IPS DF 6.9 (cell line): ENCODE measurements around the gene CXCL9.

Source experiments
- DNase-seq: peaks from one replicate; pipeline ENCODE4 v3.0.0-alpha.2; 2013; ENCODE audit warnings: low read depth, low spot score
- H3K27ac ChIP-seq: one replicate; pipeline ENCODE4 v1.5.1; 2013; ENCODE audit warnings: low read length, control low read depth
- H3K27me3 ChIP-seq: 2 replicates; pipeline ENCODE4 v1.6.1; 2013; ENCODE audit warnings: mild to moderate bottlenecking, low read length; ENCODE audit not compliant: control insufficient read depth, insufficient read depth
- H3K36me3 ChIP-seq: 2 replicates; pipeline ENCODE4 v1.6.1; 2013; ENCODE audit warnings: low read length; ENCODE audit not compliant: control insufficient read depth, insufficient read depth
- H3K4me1 ChIP-seq: 2 replicates; pipeline ENCODE4 v1.6.1; 2013; ENCODE audit warnings: low read length; ENCODE audit not compliant: control insufficient read depth, insufficient read depth
- H3K4me3 ChIP-seq: 2 replicates; pipeline ENCODE4 v1.5.1; 2013; ENCODE audit warnings: mild to moderate bottlenecking, low read length
- H3K9me3 ChIP-seq: 2 replicates; pipeline ENCODE4 v1.6.1; 2013; ENCODE audit warnings: low read length, inconsistent platforms; ENCODE audit not compliant: control insufficient read depth, insufficient read depth
- WGBS: extraction: QIAGEN DNeasy Blood & Tissue Kit; methylation state at CpG from one replicate; pipeline ENCODE4 v1.1.7; 2013; ENCODE audit warnings: mixed read lengths, missing lambda C conversion rate; ENCODE audit not compliant: insufficient read length, insufficient coverage; 5-methylcytosine and 5-hydroxymethylcytosine counted together

CXCL9 gene

GRCh38 chr4:76035799-76036380 is 28.6 kb upstream of the CXCL9 start, which contains the start of gene CXCL11:
Gene CXCL11, minus strand, starts transcription at chr4:76036070. Its CDS starts 83 bp downstream, at chr4:76035987.
- Histone ChIP-seq H3K27ac (no peak within 1 kb of the TSS), H3K27me3 (no peaks in the 10 kb centered on the region), H3K36me3 (no peaks in the 10 kb centered on the region), H3K4me1 (no peaks in the 10 kb centered on the region), H3K4me3 (no peak within 1 kb of the TSS), H3K9me3 (no peaks in the 10 kb centered on the region)
- no peak for DNase-seq
- WGBS: no CpG with 5 or more reads among the region's 2 CpGs

DNA sequence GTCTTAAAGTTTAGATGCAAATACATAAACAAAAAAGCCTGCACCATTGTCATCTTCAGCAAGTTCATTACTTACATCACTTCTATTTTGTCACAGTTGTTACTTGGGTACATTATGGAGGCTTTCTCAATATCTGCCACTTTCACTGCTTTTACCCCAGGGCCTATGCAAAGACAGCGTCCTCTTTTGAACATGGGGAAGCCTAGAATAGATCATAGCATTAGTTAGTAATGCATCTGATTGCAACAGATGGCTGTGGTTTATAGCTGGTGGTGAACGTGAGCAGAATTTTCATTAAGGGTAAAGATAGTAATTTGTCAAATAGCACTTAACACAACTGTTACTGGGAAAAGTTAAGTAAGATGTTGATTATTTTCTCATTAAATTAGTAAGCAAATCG is 27.8 kb upstream of the CXCL9 start:
- H3K36me3 ChIP-seq: no peaks in the 10 kb centered on the region
- no peaks in the 10 kb centered on the region for H3K27me3 ChIP-seq
- DNase-seq: no peak
- H3K9me3 ChIP-seq: no peaks in the 10 kb centered on the region
- no peak overlapping the region for H3K27ac ChIP-seq
- H3K4me3 ChIP-seq: no peak overlapping the region
- WGBS: no CpG with 5 or more reads among the region's 3 CpGs
- no peaks in the 10 kb centered on the region for H3K4me1 ChIP-seq

GRCh38 chr4:76029300-76029699 is 22.0 kb upstream of the CXCL9 start:
- Histone ChIP-seq H3K4me3 (no peak overlapping the region), H3K27me3 (no peaks in the 10 kb centered on the region), H3K36me3 (no peaks in the 10 kb centered on the region), H3K9me3 (no peaks in the 10 kb centered on the region), H3K4me1 (no peaks in the 10 kb centered on the region), H3K27ac (no peak overlapping the region)
- WGBS: no CpG with 5 or more reads among the region's 2 CpGs
- DNase-seq: no peak

DNA sequence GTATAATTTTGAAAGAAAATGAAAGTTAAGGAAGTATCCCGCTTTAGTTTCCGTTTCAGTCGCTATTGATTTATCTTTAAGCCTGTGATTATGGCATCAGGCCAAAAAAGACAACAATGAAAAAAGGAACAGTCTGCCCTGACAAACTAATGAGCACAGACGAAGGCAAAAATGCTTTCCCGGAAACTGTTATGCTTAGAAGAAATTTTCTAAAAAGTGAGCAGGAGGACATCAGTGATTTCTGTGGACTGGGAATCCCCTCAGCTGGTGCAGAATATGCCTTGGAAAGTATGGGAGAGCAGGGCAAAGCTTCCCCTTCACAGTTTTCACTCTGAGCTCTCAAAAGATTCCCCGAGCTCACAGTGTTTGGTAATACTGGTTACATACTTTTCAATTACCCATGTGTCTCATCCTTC is 21.0 kb upstream of the CXCL9 start:
- DNase-seq: no peak
- H3K27ac ChIP-seq: no peak overlapping the region
- no peaks in the 10 kb centered on the region for H3K4me1 ChIP-seq
- no peaks in the 10 kb centered on the region for H3K27me3 ChIP-seq
- no peak overlapping the region for H3K4me3 ChIP-seq
- no peaks in the 10 kb centered on the region for H3K9me3 ChIP-seq
- no peaks in the 10 kb centered on the region for H3K36me3 ChIP-seq
- no CpG with 5 or more reads among the region's 6 CpGs for WGBS

DNA sequence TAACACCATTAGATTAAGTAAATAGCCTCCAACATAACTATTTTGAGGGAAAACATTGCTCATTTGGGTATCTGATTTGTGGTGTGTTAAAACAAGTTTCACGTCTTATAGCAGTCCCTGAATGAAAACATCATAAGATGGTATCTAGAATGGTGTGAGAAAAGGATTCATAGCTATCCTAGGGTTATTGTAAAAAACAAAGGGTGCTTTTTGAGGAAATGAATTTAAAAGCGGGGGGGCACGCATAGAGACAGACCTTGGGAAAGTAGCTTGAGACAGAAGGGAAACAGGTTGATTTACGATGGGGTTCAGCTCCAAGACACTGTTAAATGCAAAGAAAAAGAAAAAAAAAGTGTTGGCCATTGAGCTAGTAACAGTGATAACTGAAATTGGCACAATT is 16.8 kb upstream of the CXCL9 start:
- WGBS: no CpG with 5 or more reads among the region's 4 CpGs
- Histone ChIP-seq H3K4me1 (no peaks in the 10 kb centered on the region), H3K27ac (no peak overlapping the region), H3K36me3 (no peaks in the 10 kb centered on the region), H3K27me3 (no peaks in the 10 kb centered on the region), H3K4me3 (no peak overlapping the region), H3K9me3 (no peaks in the 10 kb centered on the region)
- no peak for DNase-seq

DNA sequence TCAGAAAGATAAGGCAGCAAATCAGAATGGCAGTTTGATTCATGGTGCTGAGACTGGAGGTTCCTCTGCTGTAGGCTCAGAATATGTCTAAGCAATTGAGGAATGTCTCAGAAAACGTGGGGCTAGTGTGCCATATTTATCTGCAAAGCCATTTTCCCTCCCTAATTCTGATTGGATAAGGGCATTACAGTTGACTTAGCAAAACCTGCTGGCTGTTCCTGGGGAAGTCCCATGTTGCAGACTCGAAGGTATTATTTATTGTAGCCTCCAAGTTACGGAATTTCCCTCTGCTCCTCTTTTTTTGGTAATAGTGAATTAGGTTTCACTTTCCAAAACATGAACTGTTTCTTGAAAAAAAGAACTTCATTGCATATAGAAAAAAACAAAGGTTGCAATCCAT is 16.1 kb upstream of the CXCL9 start, which contains the start of gene CXCL10:
CXCL10 (minus strand) TSS at position 109 of the 400 bp plus-strand sequence; CDS start at position 43, 66 bp downstream.
- no CpG with 5 or more reads among the region's 3 CpGs for WGBS
- Histone ChIP-seq H3K27me3 (no peaks in the 10 kb centered on the region), H3K36me3 (no peaks in the 10 kb centered on the region), H3K4me3 (no peak within 1 kb of the TSS), H3K4me1 (no peaks in the 10 kb centered on the region), H3K9me3 (no peaks in the 10 kb centered on the region), H3K27ac (no peak within 1 kb of the TSS)
- no peak for DNase-seq

- Histone ChIP-seq H3K27ac (no peak overlapping the region), H3K9me3 (no peaks in the 10 kb centered on the region), H3K4me3 (no peak overlapping the region), H3K27me3 (no peaks in the 10 kb centered on the region), H3K4me1 (no peaks in the 10 kb centered on the region), H3K36me3 (no peaks in the 10 kb centered on the region)
- WGBS: no CpG with 5 or more reads among the region's 2 CpGs
- no peak for DNase-seq
These were observed 15.4 kb upstream of the CXCL9 start for GRCh38 chr4:76022677-76023076.

- DNase-seq: no peak
- Histone ChIP-seq H3K36me3 (no peaks in the 10 kb centered on the region), H3K9me3 (no peaks in the 10 kb centered on the region), H3K27me3 (no peaks in the 10 kb centered on the region), H3K4me1 (no peaks in the 10 kb centered on the region), H3K27ac (no peak overlapping the region), H3K4me3 (no peak overlapping the region)
- no CpG with 5 or more reads among the region's 4 CpGs for WGBS
These were observed 14.7 kb upstream of the CXCL9 start for GRCh38 chr4:76022031-76022430.

DNA sequence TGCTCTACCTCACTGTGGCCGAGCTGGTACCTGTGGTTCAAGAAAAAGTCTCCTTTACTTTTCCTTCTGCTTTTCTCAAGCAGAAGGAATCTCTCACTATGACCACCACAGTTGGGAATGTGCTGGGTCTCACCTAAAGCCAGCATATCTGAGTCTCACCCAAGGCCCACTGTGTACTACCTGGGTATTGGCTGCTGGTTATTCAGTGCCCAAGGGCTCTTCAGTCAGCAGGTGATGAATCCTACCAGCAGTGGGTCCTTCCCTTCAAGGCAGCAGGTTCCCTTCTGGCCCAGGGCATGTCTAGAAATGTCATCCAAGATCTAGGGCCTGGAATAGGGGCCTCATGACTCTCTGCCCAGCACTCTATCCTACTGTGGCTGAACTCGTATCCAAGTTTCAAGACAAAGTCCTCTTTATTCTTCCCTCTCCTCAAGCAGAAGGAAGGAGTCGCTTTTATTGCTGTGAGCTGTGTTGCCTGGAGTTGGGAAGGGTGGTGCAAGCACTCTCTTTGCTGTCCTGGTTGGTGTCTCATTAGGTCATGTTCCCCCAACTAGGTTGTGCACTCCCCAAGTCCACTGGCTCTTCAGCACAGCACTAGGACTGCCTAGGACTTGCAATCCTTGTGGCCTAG is 9.9 kb upstream of the CXCL9 start:
- DNase-seq: no peak
- no CpG with 5 or more reads among the region's 3 CpGs for WGBS
- H3K27ac ChIP-seq: no peak overlapping the region
- no peak overlapping the region for H3K4me3 ChIP-seq
- no peaks in the 10 kb centered on the region for H3K27me3 ChIP-seq
- no peaks in the 10 kb centered on the region for H3K36me3 ChIP-seq
- H3K4me1 ChIP-seq: peaks cover 2% of the 10 kb centered on the region; the same call in 1 of the 2 replicates
- H3K9me3 ChIP-seq: no peaks in the 10 kb centered on the region

GRCh38 chr4:76016393-76016792 is 9.1 kb upstream of the CXCL9 start:
- no peak overlapping the region for H3K4me3 ChIP-seq
- peaks cover 2% of the 10 kb centered on the region; the same call in 1 of the 2 replicates for H3K4me1 ChIP-seq
- H3K9me3 ChIP-seq: no peaks in the 10 kb centered on the region
- H3K27ac ChIP-seq: no peak overlapping the region
- WGBS: no CpG with 5 or more reads among the region's 2 CpGs
- DNase-seq: no peak
- H3K27me3 ChIP-seq: no peaks in the 10 kb centered on the region
- no peaks in the 10 kb centered on the region for H3K36me3 ChIP-seq

DNA sequence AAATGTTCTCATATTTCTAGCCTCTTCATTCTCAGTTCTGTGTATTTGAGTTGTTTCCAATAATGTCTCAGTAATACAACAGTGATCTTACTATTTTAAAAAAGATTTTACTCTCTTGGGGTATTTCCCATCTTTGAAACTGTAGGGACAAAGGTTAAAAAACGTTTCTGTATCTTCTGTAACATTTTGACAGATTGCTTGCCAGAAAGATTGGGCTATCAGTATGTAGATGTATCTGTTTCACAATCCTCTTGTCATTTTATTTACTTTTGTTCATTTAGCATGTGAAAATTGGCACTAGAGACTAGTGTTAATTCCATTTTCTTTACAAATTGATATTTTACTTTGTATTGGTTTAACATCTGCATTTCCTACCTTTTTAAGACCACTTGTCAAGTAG is 6.2 kb upstream of the CXCL9 start:
- H3K36me3 ChIP-seq: no peaks in the 10 kb centered on the region
- no peak overlapping the region for H3K4me3 ChIP-seq
- H3K4me1 ChIP-seq: peaks cover 2% of the 10 kb centered on the region; the same call in 1 of the 2 replicates
- no CpG with 5 or more reads among the region's 1 CpG for WGBS
- no peak overlapping the region for H3K27ac ChIP-seq
- no peaks in the 10 kb centered on the region for H3K9me3 ChIP-seq
- no peaks in the 10 kb centered on the region for H3K27me3 ChIP-seq
- DNase-seq: no peak
